Nephron progenitor cell (in vitro differentiated cells): ENCODE data around the gene COL4A2.
"Not testable (repeated sequence)": the region's sequence is repeated elsewhere in the genome, so short reads cannot be mapped to it uniquely, and the experiment has no call there.

Experiments used
- DNase-seq: peaks from one replicate; pipeline ENCODE4 v3.0.0; 2021
- H3K27ac Mint-ChIP-seq: 2 replicates; pipeline ENCODE4 v1.8.0; 2021; ENCODE audit warnings: mild to moderate bottlenecking, moderate library complexity, mixed read lengths
- H3K27me3 Mint-ChIP-seq: 2 replicates; pipeline ENCODE4 v1.8.0; 2021; ENCODE audit warnings: mild to moderate bottlenecking, low read depth, mixed read lengths; ENCODE audit not compliant: poor library complexity
- H3K36me3 Mint-ChIP-seq: 2 replicates; pipeline ENCODE4 v1.8.0; 2021; ENCODE audit warnings: low read depth, mixed read lengths
- H3K4me1 Mint-ChIP-seq: 2 replicates; pipeline ENCODE4 v1.8.0; 2021; ENCODE audit warnings: mixed read lengths
- H3K4me3 Mint-ChIP-seq: 2 replicates; pipeline ENCODE4 v1.8.0; 2021; ENCODE audit warnings: mild to moderate bottlenecking, moderate library complexity, mixed read lengths
- H3K9me3 Mint-ChIP-seq: 2 replicates; pipeline ENCODE4 v1.8.0; 2021; ENCODE audit warnings: mild to moderate bottlenecking, moderate library complexity, mixed read lengths
- CTCF ChIP-seq: fragments of 200-600 bp; sonication (generic); IDR thresholded peaks from 2 replicates; pipeline ENCODE4 v1.5.0; 2021; ENCODE audit warnings: antibody characterized with exemption

The COL4A2 gene

GRCh38 chr13:110317093-110317492 is 10.0 kb downstream of the COL4A2 start:
- Mint-ChIP-seq H3K4me3 (no peak overlapping the region), H3K9me3 (peaks cover 8% of the 10 kb centered on the region), H3K27ac (no peak overlapping the region), H3K4me1 (peaks cover 77% of the 10 kb centered on the region), H3K36me3 (peaks cover 44% of the 10 kb centered on the region), H3K27me3 (peaks cover 8% of the 10 kb centered on the region)
- TF ChIP-seq CTCF, result no peak
- DNase-seq, result no peak

GRCh38 chr13:110317496-110318195 is 10.6 kb downstream of the COL4A2 start:
- Mint-ChIP-seq H3K4me3 (no peak overlapping the region), H3K27ac (peak overlapping the region; percentile 62), H3K4me1 (peaks cover 77% of the 10 kb centered on the region), H3K9me3 (peaks cover 11% of the 10 kb centered on the region), H3K36me3 (peaks cover 49% of the 10 kb centered on the region), H3K27me3 (peaks cover 7% of the 10 kb centered on the region)
- no peak for TF ChIP-seq CTCF
- no peak for DNase-seq

GRCh38 chr13:110318920-110319319 is 11.8 kb downstream of the COL4A2 start:
- Mint-ChIP-seq H3K27me3 (peaks cover 7% of the 10 kb centered on the region), H3K27ac (peak overlapping the region; percentile 93), H3K36me3 (peaks cover 56% of the 10 kb centered on the region), H3K4me3 (no peak overlapping the region), H3K4me1 (peaks cover 75% of the 10 kb centered on the region), H3K9me3 (peaks cover 12% of the 10 kb centered on the region)
- DNase-seq, result no peak
- no peak for TF ChIP-seq CTCF

GRCh38 chr13:110319397-110319773 is 12.3 kb downstream of the COL4A2 start:
- Mint-ChIP-seq H3K4me1 (peaks cover 75% of the 10 kb centered on the region), H3K9me3 (peaks cover 12% of the 10 kb centered on the region), H3K27ac (peak overlapping the region; percentile 93), H3K36me3 (peaks cover 52% of the 10 kb centered on the region), H3K4me3 (peak overlapping the region; percentile 22), H3K27me3 (peaks cover 7% of the 10 kb centered on the region)
- DNase-seq, result no peak
- TF ChIP-seq CTCF, result no peak

- Mint-ChIP-seq H3K4me3 (peak overlapping the region; percentile 22), H3K4me1 (peaks cover 79% of the 10 kb centered on the region), H3K36me3 (peaks cover 51% of the 10 kb centered on the region), H3K9me3 (peaks cover 12% of the 10 kb centered on the region), H3K27ac (peak overlapping the region; percentile 93), H3K27me3 (peaks cover 7% of the 10 kb centered on the region)
- no peak for TF ChIP-seq CTCF
- DNase-seq, result no peak
Measured at GRCh38 chr13:110319774-110320509, 12.9 kb downstream of the COL4A2 start.

- no peak for TF ChIP-seq CTCF
- H3K4me3 Mint-ChIP-seq, result no peak overlapping the region
- peak overlapping the region; percentile 67 for H3K27ac Mint-ChIP-seq
- H3K4me1 Mint-ChIP-seq, result peaks cover 83% of the 10 kb centered on the region
- peaks cover 47% of the 10 kb centered on the region for H3K36me3 Mint-ChIP-seq
- peaks cover 7% of the 10 kb centered on the region for H3K27me3 Mint-ChIP-seq
- DNase-seq, result no peak
- H3K9me3 Mint-ChIP-seq, result peaks cover 12% of the 10 kb centered on the region
Measured at GRCh38 chr13:110320645-110321044, 13.6 kb downstream of the COL4A2 start.

GRCh38 chr13:110321573-110321972 is 14.5 kb downstream of the COL4A2 start:
- H3K9me3 Mint-ChIP-seq, result peaks cover 12% of the 10 kb centered on the region
- not testable (repeated sequence) for H3K4me3 Mint-ChIP-seq, H3K27me3 Mint-ChIP-seq, DNase-seq
- peak overlapping the region; percentile 85 for H3K27ac Mint-ChIP-seq
- H3K4me1 Mint-ChIP-seq, result peaks cover 86% of the 10 kb centered on the region
- peaks cover 41% of the 10 kb centered on the region for H3K36me3 Mint-ChIP-seq
